MCF 10A (cell line): ENCODE data around the gene TTC21A. TPM values are rescaled to one million over a fixed set of nuclear protein-coding genes. Genes with fewer than 3 reads are reported as not detected.

ENCODE experiments used
- BruUV-seq: library from RNA; stranded (reverse); fragments of 400-500 nt; replicated peaks from 2 replicates; lab custom pipeline; 2021; lab: Mats Ljungman, UMichigan
- CTCF ChIA-PET: fragments of 300-600 bp; sonication (Branson Sonifier 250); formaldehyde crosslinking; extraction: SDS; loops from one replicate; lab custom pipeline; 2021; ENCODE audit warnings: antibody characterized with exemption, inconsistent platforms; lab: Yijun Ruan, JAX
- POLR2A ChIA-PET: fragments of 300-600, 350-650 bp; sonication (Branson Sonifier 250); formaldehyde crosslinking; extraction: SDS; loops from one replicate; lab custom pipeline; 2020; ENCODE audit warnings: antibody characterized with exemption, inconsistent platforms; lab: Yijun Ruan, JAX
- DNase-seq: peaks from one replicate; pipeline ENCODE4 v3.0.0-alpha.2; 2018; ENCODE audit not compliant: unreplicated experiment
- H3K27ac Mint-ChIP-seq: one replicate; pipeline ENCODE4 v1.8.0; 2022; ENCODE audit warnings: mild to moderate bottlenecking, low read depth, mixed read lengths; ENCODE audit not compliant: unreplicated experiment
- H3K27me3 Mint-ChIP-seq: one replicate; pipeline ENCODE4 v1.8.0; 2022; ENCODE audit warnings: mixed read lengths; ENCODE audit not compliant: insufficient read depth, unreplicated experiment
- H3K36me3 Mint-ChIP-seq: one replicate; pipeline ENCODE4 v1.8.0; 2022; ENCODE audit warnings: mild to moderate bottlenecking, moderate library complexity, mixed read lengths; ENCODE audit not compliant: insufficient read depth, unreplicated experiment
- H3K4me1 Mint-ChIP-seq: one replicate; pipeline ENCODE4 v1.8.0; 2022; ENCODE audit warnings: mixed read lengths; ENCODE audit not compliant: insufficient read depth, unreplicated experiment
- H3K4me3 Mint-ChIP-seq: one replicate; pipeline ENCODE4 v1.8.0; 2022; ENCODE audit warnings: mild to moderate bottlenecking, moderate library complexity, mixed read lengths; ENCODE audit not compliant: unreplicated experiment
- H3K9me3 Mint-ChIP-seq: one replicate; pipeline ENCODE4 v1.8.0; 2022; ENCODE audit warnings: mixed read lengths; ENCODE audit not compliant: unreplicated experiment
- CTCF ChIP-seq: fragments of 200-600 bp; IDR thresholded peaks from one replicate; pipeline ENCODE4 v1.8.0; 2022; ENCODE audit warnings: antibody characterized with exemption, mild to moderate bottlenecking; ENCODE audit not compliant: unreplicated experiment
- intact Hi-C: fragments of 100-400 bp; cut with micrococcal nuclease; formaldehyde crosslinking; loops from 2 replicates; pipeline ENCODE4 v1.14.1; 2022
- microRNA-seq: library from miRNA; unstranded; fragments of <30 nt; microRNA quantifications from one replicate; pipeline ENCODE4 v1.2.0, GENCODE V29; 2022
- total RNA-seq: library from RNA; stranded (reverse); gene quantifications from 2 replicates; pipeline ENCODE4 v1.2.3, GENCODE V29; 2022

The TTC21A gene
- total RNA-seq, 1 experiment from 2014 or later = 2.1 TPM

- BruUV-seq = no TSS peak
- no peaks in the 10 kb centered on the region for H3K9me3 Mint-ChIP-seq
Measured at GRCh38 chr3:39185959-39186691, 78.6 kb downstream of the TTC21A start.

GRCh38 chr3:39186692-39187151 lies 79.2 kb downstream of the TTC21A start:
- Mint-ChIP-seq H3K36me3 (peaks cover 5% of the 10 kb centered on the region), H3K9me3 (no peaks in the 10 kb centered on the region), H3K4me1 (peaks cover 7% of the 10 kb centered on the region), H3K4me3 (no peak overlapping the region), H3K27me3 (no peaks in the 10 kb centered on the region), H3K27ac (no peak overlapping the region)
- CTCF ChIA-PET = interaction anchor here (0.6 to 16.1 kb wide), 5 partner anchors 28 to 1281 kb away, joined by 3 to 477 read pairs (median 6); no protein-coding TSS in a partner anchor
- DNase-seq = no peak
- no peak for TF ChIP-seq CTCF
- intact Hi-C loops = loop anchor here (10.0 kb wide), 1 partner anchor 198 kb away; the partner anchor contains the start of gene SLC25A38
- no TSS peak for BruUV-seq
- POLR2A ChIA-PET = no interaction called here

More at GRCh38 chr3:39185959-39186691, 78.6 kb downstream of the TTC21A start:
- Mint-ChIP-seq H3K4me1 (peaks cover 11% of the 10 kb centered on the region), H3K4me3 (no peak overlapping the region), H3K27ac (no peak overlapping the region), H3K36me3 (peaks cover 5% of the 10 kb centered on the region), H3K27me3 (no peaks in the 10 kb centered on the region)
- intact Hi-C loops = loop anchor here (10.0 kb wide), 1 partner anchor 199 kb away; the partner anchor contains the start of gene SLC25A38
- no peak for DNase-seq
- no peak for TF ChIP-seq CTCF
- ChIA-PET CTCF (interaction anchor here (0.7 to 16.1 kb wide), 5 partner anchors 22 to 104 kb away, joined by 3 to 477 read pairs (median 5); no protein-coding TSS in a partner anchor), POLR2A (no interaction called here)

- TF ChIP-seq CTCF = no peak
- Mint-ChIP-seq H3K36me3 (peaks cover 5% of the 10 kb centered on the region), H3K9me3 (no peaks in the 10 kb centered on the region), H3K4me1 (peaks cover 7% of the 10 kb centered on the region), H3K4me3 (no peak overlapping the region), H3K27me3 (no peaks in the 10 kb centered on the region), H3K27ac (no peak overlapping the region)
- DNase-seq = no peak
- POLR2A ChIA-PET = no interaction called here
- no TSS peak for BruUV-seq
- intact Hi-C loops = loop anchor here (10.0 kb wide), 1 partner anchor 197 kb away; the partner anchor contains the start of gene SLC25A38
- CTCF ChIA-PET = interaction anchor here (0.6 to 16.1 kb wide), 7 partner anchors 15 to 103 kb away, joined by 3 to 477 read pairs (median 45); no protein-coding TSS in a partner anchor
Measured at GRCh38 chr3:39187372-39188155, 80.1 kb downstream of the TTC21A start.

Small RNA genes lying within 50 kb of the gene (microRNA-seq; reads per million reads assigned to microRNA genes)
- not detected for gene MIR6822

Other genes starting within 250 kb of the TTC21A start
- gene SCN11A, start 55.7 kb upstream of the TTC21A start, total RNA-seq = 0.05 TPM in 1 of 2 replicates, not detected in the other
- 24.8 and 26.0 TPM in 2 replicates for gene WDR48, start 55.7 kb upstream of the TTC21A start, total RNA-seq
- gene GORASP1, start 53 bp upstream of the TTC21A start, total RNA-seq = 34.4 and 40.7 TPM in 2 replicates
- gene CSRNP1, start 45.9 kb downstream of the TTC21A start, total RNA-seq = 11.9 and 14.3 TPM in 2 replicates
- gene XIRP1, start 84.9 kb downstream of the TTC21A start, total RNA-seq = not detected in 2 replicates
- gene CX3CR1, start 172.4 kb downstream of the TTC21A start, total RNA-seq = not detected in 2 replicates
- not detected in 2 replicates for gene CCR8, start 222.0 kb downstream of the TTC21A start, total RNA-seq